IMR-90 (cell line): Measurements from ENCODE around the gene DCDC1. TPM values are rescaled to one million over a fixed set of nuclear protein-coding genes. Genes with fewer than 3 reads are reported as not detected.

Experiments
- ATAC-seq: fragments of 200-7000 bp; cut with Tn5 transposase; 2 replicates; pipeline ENCODE4 v1.9.1; 2020; ENCODE audit warnings: low read depth, mild to moderate bottlenecking, moderate library complexity
- BruUV-seq: library from RNA; stranded (reverse); fragments of 400-500 nt; replicated peaks from 2 replicates; lab custom pipeline; 2021; lab: Mats Ljungman, UMichigan
- CTCF ChIA-PET: fragments of 300-600 bp; formaldehyde crosslinking; extraction: SDS; loops from one replicate; lab custom pipeline; 2021; ENCODE audit warnings: antibody characterized with exemption; lab: Yijun Ruan, JAX
- POLR2A ChIA-PET: fragments of 300-600 bp; sonication (Branson Sonifier 250); formaldehyde crosslinking; loops from one replicate; lab custom pipeline; 2022; ENCODE audit warnings: antibody characterized with exemption; ENCODE audit not compliant: unreplicated experiment; lab: Charles Lee
- DNase-seq: peaks from one replicate; pipeline ENCODE4 v3.0.0; 2013
- H2AFZ ChIP-seq: replicated peaks from 2 replicates; pipeline ENCODE3; 2013; ENCODE audit warnings: low read length, mild to moderate bottlenecking; ENCODE audit not compliant: poor library complexity
- H2AK5ac ChIP-seq: 2 replicates; pipeline ENCODE4 v1.6.1; 2013; ENCODE audit warnings: low read depth, low read length, inconsistent platforms
- H2AK9ac ChIP-seq: replicated peaks from 2 replicates; pipeline ENCODE3; 2013; ENCODE audit warnings: mild to moderate bottlenecking, low read depth, low read length, moderate library complexity; ENCODE audit not compliant: poor library complexity
- H2BK120ac ChIP-seq: 2 replicates; pipeline ENCODE4 v1.6.1; 2013; ENCODE audit warnings: low read depth, low read length, inconsistent platforms
- H2BK15ac ChIP-seq: 3 replicates; pipeline ENCODE4 v1.6.1; 2013; ENCODE audit warnings: low read depth, low read length, inconsistent platforms
- H2BK20ac ChIP-seq: 2 replicates; pipeline ENCODE4 v1.6.1; 2013; ENCODE audit warnings: low read depth, mild to moderate bottlenecking, inconsistent platforms, low read length, moderate library complexity
- H2BK5ac ChIP-seq: 2 replicates; pipeline ENCODE4 v1.6.1; 2013; ENCODE audit warnings: mild to moderate bottlenecking, low read depth, low read length, inconsistent platforms; ENCODE audit not compliant: poor library complexity, severe bottlenecking
- H3K14ac ChIP-seq: replicated peaks from 2 replicates; pipeline ENCODE4 v1.6.1; 2013; ENCODE audit warnings: low read depth, low read length, inconsistent platforms
- H3K18ac ChIP-seq: 2 replicates; pipeline ENCODE4 v1.6.1; 2013; ENCODE audit warnings: low read depth, low read length, control low read depth
- H3K23ac ChIP-seq: 2 replicates; pipeline ENCODE4 v1.6.1; 2013; ENCODE audit warnings: low read depth, low read length, inconsistent platforms
- H3K27ac ChIP-seq: 2 replicates; pipeline ENCODE4 v1.5.1; 2013; ENCODE audit warnings: mild to moderate bottlenecking, control low read depth, low read length; ENCODE audit not compliant: insufficient read depth
- H3K27me3 ChIP-seq: 2 replicates; pipeline ENCODE4 v1.6.1; 2013; ENCODE audit warnings: low read length; ENCODE audit not compliant: control insufficient read depth, insufficient read depth
- H3K36me3 ChIP-seq: 2 replicates; pipeline ENCODE4 v1.6.1; 2013; ENCODE audit warnings: low read length, mixed read lengths; ENCODE audit not compliant: control insufficient read depth, insufficient read depth
- H3K4ac ChIP-seq: 2 replicates; pipeline ENCODE4 v1.6.1; 2013; ENCODE audit warnings: low read depth, low read length, inconsistent platforms
- H3K4me1 ChIP-seq: 2 replicates; pipeline ENCODE4 v1.6.1; 2013; ENCODE audit warnings: low read length, mixed read lengths; ENCODE audit not compliant: control insufficient read depth, insufficient read depth
- H3K4me2 ChIP-seq: 2 replicates; pipeline ENCODE4 v1.6.1; 2013; ENCODE audit warnings: low read depth, mild to moderate bottlenecking, control low read depth, low read length, moderate library complexity
- H3K4me3 ChIP-seq: 2 replicates; pipeline ENCODE4 v1.5.1; 2013; ENCODE audit warnings: low read depth, mild to moderate bottlenecking, control low read depth, low read length, moderate library complexity; ENCODE audit not compliant: insufficient read depth
- H3K56ac ChIP-seq: 2 replicates; pipeline ENCODE4 v1.6.1; 2013; ENCODE audit warnings: low read length, inconsistent platforms; ENCODE audit not compliant: insufficient read depth; ENCODE audit errors: extremely low read depth
- H3K79me1 ChIP-seq, 2 experiments: 2 replicates each; pipeline ENCODE4 v1.6.1; 2013; ENCODE audit warnings: low read length in 2 of 2, inconsistent platforms in 1 of 2, low read depth in 1 of 2
- H3K9ac ChIP-seq: 2 replicates; pipeline ENCODE4 v1.6.1; 2013; ENCODE audit warnings: low read depth, low read length, control low read depth
- H3K9me1 ChIP-seq: 2 replicates; pipeline ENCODE4 v1.6.1; 2013; ENCODE audit warnings: low read length, inconsistent platforms; ENCODE audit not compliant: insufficient read depth
- H3K9me3 ChIP-seq: 2 replicates; pipeline ENCODE4 v1.6.1; 2013; ENCODE audit warnings: low read length; ENCODE audit not compliant: control insufficient read depth, insufficient read depth
- H4K20me1 ChIP-seq: 2 replicates; pipeline ENCODE4 v1.6.1; 2013; ENCODE audit warnings: low read length, inconsistent platforms; ENCODE audit not compliant: insufficient read depth
- H4K5ac ChIP-seq: 2 replicates; pipeline ENCODE4 v1.6.1; 2013; ENCODE audit warnings: mild to moderate bottlenecking, low read depth, low read length, control low read depth
- H4K8ac ChIP-seq, 2 experiments: 2 replicates each; pipeline ENCODE4 v1.6.1; 2013; ENCODE audit warnings: low read depth in 2 of 2, low read length in 2 of 2, control low read depth in 1 of 2, inconsistent platforms in 1 of 2
- H4K91ac ChIP-seq: 2 replicates; pipeline ENCODE4 v1.6.1; 2013; ENCODE audit warnings: low read depth, low read length, inconsistent platforms; ENCODE audit not compliant: insufficient read depth
- BHLHE40 ChIP-seq: fragments of 150-350 bp; IDR thresholded peaks from 2 replicates; pipeline ENCODE4 v1.6.1; 2016; ENCODE audit warnings: mild to moderate bottlenecking, low read depth, low read length
- CEBPB ChIP-seq: IDR thresholded peaks from 2 replicates; pipeline ENCODE4 v1.6.1; 2012; ENCODE audit warnings: low read depth, low read length, improper control_type of control experiment
- CHD1 ChIP-seq: IDR thresholded peaks from 2 replicates; pipeline ENCODE4 v1.6.1; 2012; ENCODE audit warnings: low read depth, low read length, improper control_type of control experiment
- CTCF ChIP-seq: conservative IDR thresholded peaks from 2 replicates; pipeline ENCODE4 v1.5.1; 2012; ENCODE audit warnings: mild to moderate bottlenecking, low read depth, low read length, improper control_type of control experiment
- ELK1 ChIP-seq: fragments of 150-350 bp; IDR thresholded peaks from 2 replicates; pipeline ENCODE4 v1.6.1; 2016; ENCODE audit warnings: low read depth, mild to moderate bottlenecking, low read length, moderate library complexity, borderline replicate concordance
- FOS ChIP-seq: fragments of 150-350 bp; IDR thresholded peaks from 2 replicates; pipeline ENCODE4 v1.6.1; 2016; ENCODE audit warnings: low read depth, low read length
- MAFK ChIP-seq: IDR thresholded peaks from 2 replicates; pipeline ENCODE4 v1.6.1; 2012; ENCODE audit warnings: low read depth, low read length, improper control_type of control experiment
- MAZ ChIP-seq: IDR thresholded peaks from 2 replicates; pipeline ENCODE4 v1.6.1; 2012; ENCODE audit warnings: low read depth, mild to moderate bottlenecking, low read length, improper control_type of control experiment, moderate library complexity, borderline replicate concordance
- MXI1 ChIP-seq: IDR thresholded peaks from 2 replicates; pipeline ENCODE4 v1.6.1; 2012; ENCODE audit warnings: low read depth, mild to moderate bottlenecking, low read length, moderate library complexity, borderline replicate concordance
- NFE2L2 ChIP-seq: fragments of 150-350 bp; IDR thresholded peaks from 2 replicates; pipeline ENCODE4 v1.6.1; 2016; ENCODE audit warnings: low read depth, mild to moderate bottlenecking, low read length
- POLR2A ChIP-seq: IDR thresholded peaks from 2 replicates; pipeline ENCODE4 v1.6.1; 2012; ENCODE audit warnings: mild to moderate bottlenecking, low read depth, low read length
- RAD21 ChIP-seq: IDR thresholded peaks from 2 replicates; pipeline ENCODE4 v1.6.1; 2012; ENCODE audit warnings: low read length, improper control_type of control experiment
- RCOR1 ChIP-seq: IDR thresholded peaks from 2 replicates; pipeline ENCODE4 v1.6.1; 2012; ENCODE audit warnings: mild to moderate bottlenecking, low read length, improper control_type of control experiment; ENCODE audit not compliant: insufficient replicate concordance
- RFX5 ChIP-seq: IDR thresholded peaks from 2 replicates; pipeline ENCODE4 v1.8.0; 2012; ENCODE audit warnings: low read depth, mild to moderate bottlenecking, low read length, moderate library complexity
- SMC3 ChIP-seq: fragments of 150-350 bp; IDR thresholded peaks from 2 replicates; pipeline ENCODE4 v1.6.1; 2016; ENCODE audit warnings: low read depth, mild to moderate bottlenecking, antibody characterized with exemption, low read length, moderate library complexity
- USF2 ChIP-seq: fragments of 150-350 bp; IDR thresholded peaks from 2 replicates; pipeline ENCODE4 v1.6.1; 2017; ENCODE audit warnings: mild to moderate bottlenecking, antibody characterized with exemption, low read length, low read depth
- WGBS, 2 experiments: methylation state at CpG; one replicate each; pipeline versions ENCODE4 v1.1.5 to v1.1.7; 2013; ENCODE audit warnings: missing lambda C conversion rate in 2 of 2; ENCODE audit not compliant: insufficient read length in 1 of 2; ENCODE audit errors: extremely low coverage in 2 of 2; 5-methylcytosine and 5-hydroxymethylcytosine counted together
- dilution Hi-C: fragments of 300-500 bp; cut with HindIII; formaldehyde crosslinking; loops from one replicate; pipeline ENCODE4 v1.14.3; 2018; ENCODE audit warnings: low sequenced_read_pairs; ENCODE audit not compliant: unreplicated experiment
- in situ Hi-C: fragments of 300-500 bp; cut with MboI; formaldehyde crosslinking; loops from 3 replicates; pipeline ENCODE4 v1.14.3; 2019; ENCODE audit warnings: low sequenced_read_pairs, inconsistent platforms, mixed read lengths
- intact Hi-C: fragments of 100-400 bp; cut with micrococcal nuclease; formaldehyde crosslinking; loops from 2 replicates; pipeline ENCODE4 v1.10.0; 2022
- polyA plus RNA-seq, 3 experiments: library from polyadenylated mRNA; depleted of rRNA; stranded (reverse); fragments of >200 nt; gene quantifications; 2 replicates each; pipeline ENCODE4 v1.2.3, GENCODE V29; 2012; ENCODE audit warnings: low replicate concordance in 1 of 3
- total RNA-seq: library from RNA; depleted of rRNA; stranded (reverse); fragments of >200 nt; gene quantifications from 2 replicates; pipeline ENCODE4 v1.2.3, GENCODE V29; 2012

The DCDC1 gene
- total and polyA plus RNA-seq, 2 of the 4 experiments (the other 2 are of a cell fraction): not detected

GRCh38 chr11:30852091-30852490, 517.4 kb downstream of the DCDC1 start:
- Histone ChIP-seq H2BK15ac (no peak overlapping the region), H3K23ac (no peak overlapping the region), H4K8ac (no peak overlapping the region), H3K9me1 (no peaks in the 10 kb centered on the region), H3K36me3 (no peaks in the 10 kb centered on the region), H3K27me3 (no peaks in the 10 kb centered on the region), H2BK5ac (no peak overlapping the region), H3K56ac (no peak overlapping the region), H3K4me2 (no peak overlapping the region), H4K20me1 (no peaks in the 10 kb centered on the region), H3K18ac (no peak overlapping the region), H2AK5ac (no peak overlapping the region), H2AK9ac (no peak overlapping the region), H3K79me1 (no peaks in the 10 kb centered on the region), H3K9me3 (no peaks in the 10 kb centered on the region; the same call in 1 of the 2 replicates), H3K4ac (no peak overlapping the region), H3K4me3 (no peak overlapping the region), H4K5ac (no peak overlapping the region), H3K4me1 (no peaks in the 10 kb centered on the region), H2BK20ac (no peak overlapping the region), H3K9ac (no peak overlapping the region), H3K14ac (no peak overlapping the region), H2BK120ac (no peak overlapping the region), H4K91ac (no peak overlapping the region), H2AFZ (no peak overlapping the region), H3K27ac (no peak overlapping the region)
- WGBS, 2 experiments: no CpG with 5 or more reads among the region's 1 CpG
- ChIA-PET POLR2A (no interaction called here), CTCF (no interaction called here)
- intact Hi-C loops (no loop called here), in situ Hi-C loops (no loop called here), dilution Hi-C loops (no loop called here)
- TF ChIP-seq CEBPB: no peak
- TF ChIP-seq NFE2L2: no peak
- no peak for TF ChIP-seq ELK1
- no peak for TF ChIP-seq RAD21
- no peak for TF ChIP-seq CHD1
- no peak for TF ChIP-seq FOS
- TF ChIP-seq POLR2A: no peak
- TF ChIP-seq CTCF: no peak
- TF ChIP-seq MAFK: no peak
- no peak for TF ChIP-seq BHLHE40
- TF ChIP-seq SMC3: no peak
- no peak for TF ChIP-seq MXI1
- no peak for TF ChIP-seq USF2
- no peak for TF ChIP-seq RCOR1
- TF ChIP-seq MAZ: no peak
- no peak for TF ChIP-seq RFX5
- no TSS peak for BruUV-seq
- no peak for DNase-seq
- ATAC-seq: no peak
